ENCODE results near the gene HOXD4. TPM values are rescaled to one million over a fixed set of nuclear protein-coding genes. Genes with fewer than 3 reads are reported as not detected.

Gene HOXD4
- total RNA-seq, 2 experiments from 2014 or later, result not detected

- CTCF ChIA-PET, result no interaction called here
Observed at GRCh38 chr2:176202491-176202890, 51.1 kb downstream of the HOXD4 start.

More at GRCh38 chr2:176202491-176202890, 51.1 kb downstream of the HOXD4 start:
- Mint-ChIP-seq H3K36me3 (ENCODE audit: low read depth) (no peaks in the 10 kb centered on the region), H3K9me3 (no peaks in the 10 kb centered on the region), H3K27me3 (peaks cover 51% of the 10 kb centered on the region), H3K4me1 (ENCODE audit: low read depth) (no peaks in the 10 kb centered on the region), H3K4me3 (no peak overlapping the region), H3K27ac (no peak overlapping the region)
- ATAC-seq (ENCODE audit: poor library complexity) (no peak), DNase-seq (no peak)
- H3K4me3 ChIP-seq (ENCODE audit: low read length), result no peak overlapping the region
- no peak overlapping the region for H3K27ac ChIP-seq (ENCODE audit: low read depth in 1 of 2, low read length in 2 of 2)
- peaks cover 5 to 6% of the 10 kb centered on the region in 2 experiments for H3K9me3 ChIP-seq (ENCODE audit: control insufficient read depth in 1 of 2, insufficient read depth in 1 of 2, low read length in 2 of 2)
- H3K36me3 ChIP-seq (ENCODE audit: insufficient read depth, low read length), result no peaks in the 10 kb centered on the region
- peaks cover 18 to 22% of the 10 kb centered on the region in 2 experiments for H3K27me3 ChIP-seq (ENCODE audit: control insufficient read depth in 1 of 2, insufficient read depth in 2 of 2, low read length in 2 of 2)
- POLR2A ChIA-PET, result no interaction called here
- no peaks in the 10 kb centered on the region for H3K4me1 ChIP-seq (ENCODE audit: insufficient read depth, low read length)
- intact Hi-C loops (cut with DNase I, micrococcal nuclease), result no loop called here
- no peak for TF ChIP-seq CTCF (IDR thresholded peaks at IDR 0.05)

Small RNA genes lying within 50 kb of the gene (microRNA-seq; reads per million reads assigned to microRNA genes)
- 0.61 reads per million for gene MIR10B (ENCODE audit: borderline microRNAs expressed, borderline replicate concordance)

Other genes starting within 250 kb of the HOXD4 start
- 10 to 100 TPM; 12.7 to 15.8 TPM for gene LNPK, start 149.3 kb upstream of the HOXD4 start, total RNA-seq
- gene EVX2, start 67.6 kb upstream of the HOXD4 start, total RNA-seq, result not detected
- gene HOXD13, start 58.8 kb upstream of the HOXD4 start, total RNA-seq, result not detected
- gene HOXD12, start 51.8 kb upstream of the HOXD4 start, total RNA-seq, result not detected
- gene HOXD11, start 44.3 kb upstream of the HOXD4 start, total RNA-seq, result not detected
- gene HOXD10, start 34.8 kb upstream of the HOXD4 start, total RNA-seq, result not detected
- gene HOXD9, start 28.8 kb upstream of the HOXD4 start, total RNA-seq, result not detected
- gene HOXD8, start 21.8 kb upstream of the HOXD4 start, total RNA-seq, result not detected
- gene HOXD3, start 5.8 kb downstream of the HOXD4 start, total RNA-seq, result not detected
- not detected for gene HOXD1, start 37.1 kb downstream of the HOXD4 start, total RNA-seq
- 1 to 10 TPM; 5.0 to 5.2 TPM for gene MTX2, start 117.9 kb downstream of the HOXD4 start, total RNA-seq